OCI-M2 (cell line): Measurements from ENCODE around the gene BATF.
"Not testable (repeated sequence)": the region's sequence is repeated elsewhere in the genome, so short reads cannot be mapped to it uniquely, and the experiment has no call there.

Source experiments
- DNase-seq: peaks from one replicate; lab custom pipeline; 2025; ENCODE audit not compliant: unreplicated experiment; lab: John Stamatoyannopoulos, UW

Gene BATF, protein sequence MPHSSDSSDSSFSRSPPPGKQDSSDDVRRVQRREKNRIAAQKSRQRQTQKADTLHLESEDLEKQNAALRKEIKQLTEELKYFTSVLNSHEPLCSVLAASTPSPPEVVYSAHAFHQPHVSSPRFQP

DNA sequence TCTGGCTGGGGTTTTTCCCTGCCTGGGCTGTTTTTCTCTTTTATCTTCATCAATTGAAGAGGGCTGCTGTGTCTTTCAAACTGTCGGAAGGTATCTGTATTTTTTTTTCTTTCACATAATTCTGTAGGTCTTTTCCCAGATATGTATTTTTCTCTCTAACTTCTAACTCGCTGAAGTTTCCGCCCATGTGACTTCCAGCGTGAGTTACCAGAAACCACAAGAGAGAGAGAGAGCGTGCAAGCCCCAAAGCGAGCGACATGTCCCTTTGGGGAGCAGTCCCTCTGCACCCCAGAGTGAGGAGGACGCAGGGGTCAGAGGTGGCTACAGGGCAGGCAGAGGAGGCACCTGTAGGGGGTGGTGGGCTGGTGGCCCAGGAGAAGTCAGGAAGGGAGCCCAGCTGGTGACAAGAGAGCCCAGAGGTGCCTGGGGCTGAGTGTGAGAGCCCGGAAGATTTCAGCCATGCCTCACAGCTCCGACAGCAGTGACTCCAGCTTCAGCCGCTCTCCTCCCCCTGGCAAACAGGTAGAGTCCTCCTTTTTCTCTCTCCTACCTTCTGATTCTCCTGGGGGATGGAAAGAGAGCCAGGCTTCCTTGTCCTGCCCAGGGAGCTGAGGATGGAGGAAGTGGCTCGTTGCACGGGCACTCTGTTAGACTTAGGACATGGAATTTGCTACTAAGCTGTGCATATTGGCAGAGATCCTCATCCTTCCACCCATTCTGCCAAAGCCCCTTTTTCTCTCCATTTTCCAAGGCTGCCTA, at the start of gene BATF:
TSS of gene BATF (plus strand) at position 246 of the 759 bp plus-strand sequence. CDS start at position 460, 214 bp downstream.
- no peak for DNase-seq

- DNase-seq: not testable (repeated sequence)
Measured at GRCh38 chr14:75474127-75474526, 48.1 kb upstream of the BATF start.

GRCh38 chr14:75476274-75476995, 45.8 kb upstream of the BATF start:
- no peak for DNase-seq

DNA sequence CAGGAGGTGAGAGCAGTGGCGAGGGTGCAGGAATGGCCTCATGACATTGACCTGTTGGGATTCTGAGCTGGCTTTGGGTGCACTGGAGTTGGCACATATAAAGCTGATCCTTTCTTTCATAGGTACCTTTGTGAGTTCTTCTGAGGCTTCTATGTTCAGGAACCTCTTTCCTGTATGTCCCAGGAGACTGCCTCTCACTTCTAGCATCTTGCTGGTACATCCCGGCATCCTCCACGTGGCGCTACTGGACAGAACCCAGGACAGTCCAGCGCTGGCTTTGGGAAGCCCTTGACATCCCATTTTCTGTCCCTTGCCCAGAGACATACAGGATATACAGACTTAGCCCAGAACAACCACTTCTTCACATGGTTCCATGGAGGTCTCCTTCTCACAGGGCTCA, 44.4 kb upstream of the BATF start:
- no peak for DNase-seq

GRCh38 chr14:75479770-75480600, 42.3 kb upstream of the BATF start:
- no peak for DNase-seq

- no peak for DNase-seq
Measured at GRCh38 chr14:75482366-75482765, 39.9 kb upstream of the BATF start.

DNA sequence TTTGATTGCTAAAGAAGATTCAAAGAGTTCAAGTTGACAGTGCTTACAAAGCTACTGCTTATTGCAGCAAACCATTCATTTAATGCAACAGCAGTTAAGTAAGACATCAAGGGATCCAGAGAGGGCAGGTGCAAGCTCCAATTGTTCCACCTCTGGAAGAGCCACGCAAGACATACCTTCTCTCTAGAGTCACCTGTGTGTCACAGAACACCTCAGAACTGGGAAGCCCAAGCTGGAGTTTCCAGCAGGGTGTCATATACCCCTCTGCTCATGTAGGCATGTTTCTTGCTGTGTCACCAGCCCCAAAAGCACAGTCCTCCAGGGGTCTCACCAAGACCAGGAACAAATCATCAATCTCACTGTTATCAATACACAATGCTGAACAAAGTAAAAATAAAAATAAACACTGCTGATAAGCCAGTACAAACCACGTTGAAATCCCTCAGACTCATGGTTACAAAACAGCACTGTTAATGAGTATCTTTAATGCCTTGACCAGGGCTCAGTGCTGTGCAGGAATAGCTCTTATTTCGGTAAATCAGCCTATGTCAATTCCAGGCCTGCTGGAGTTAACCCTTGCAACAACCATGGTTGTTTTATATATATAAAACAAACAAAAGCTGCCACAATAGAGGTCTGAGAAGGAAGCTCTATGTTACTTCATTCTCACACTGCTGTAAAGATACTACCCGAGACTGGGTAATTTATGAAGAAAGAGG, 37.4 kb upstream of the BATF start:
- no peak for DNase-seq

GRCh38 chr14:75486318-75486717, 36.0 kb upstream of the BATF start:
- DNase-seq: no peak

DNA sequence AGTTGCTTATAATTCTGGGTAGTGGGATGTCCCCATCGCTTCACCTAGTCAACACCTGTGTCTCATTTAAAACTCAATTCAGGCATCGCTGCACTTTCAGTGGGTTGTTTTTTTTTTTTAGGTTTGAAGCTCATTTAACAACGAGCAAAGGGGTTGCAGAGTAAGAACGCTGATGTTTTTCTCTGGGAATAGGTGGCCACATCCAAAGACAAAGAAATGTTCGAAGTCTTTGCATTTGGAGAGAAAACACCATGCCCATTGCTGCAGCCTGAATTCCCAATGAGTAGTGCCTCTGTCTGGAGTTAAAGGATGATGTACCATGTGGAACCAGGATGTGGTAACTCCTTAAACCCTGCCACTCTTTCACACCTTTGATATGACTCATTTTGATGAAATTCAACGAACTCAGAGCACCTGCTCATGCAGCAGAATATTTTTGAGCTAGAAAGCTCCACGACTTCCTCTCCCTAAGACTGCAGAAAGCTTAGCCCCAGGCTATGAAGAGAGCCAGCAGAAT, 35.1 kb upstream of the BATF start:
- no peak for DNase-seq

DNA sequence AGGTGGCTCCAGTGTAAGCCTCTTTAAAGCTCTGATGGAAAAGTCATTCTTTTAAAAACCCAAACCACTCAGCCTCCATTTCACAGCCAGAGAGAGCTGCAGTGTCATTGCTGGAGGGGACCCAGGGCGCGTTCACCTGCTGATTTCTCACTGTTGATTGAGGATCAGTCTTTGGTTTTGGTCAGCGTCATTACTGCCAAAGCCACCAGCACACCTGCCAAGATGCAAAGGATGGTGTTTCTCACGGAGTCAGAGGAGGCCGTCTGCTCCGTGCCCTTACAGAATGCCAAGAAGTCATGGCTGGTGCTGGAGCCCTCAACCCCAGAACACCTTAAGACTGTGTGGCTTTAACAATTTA, 32.8 kb upstream of the BATF start:
- DNase-seq: no peak

- DNase-seq: no peak
Measured at GRCh38 chr14:75491376-75491978, 30.8 kb upstream of the BATF start.

DNA sequence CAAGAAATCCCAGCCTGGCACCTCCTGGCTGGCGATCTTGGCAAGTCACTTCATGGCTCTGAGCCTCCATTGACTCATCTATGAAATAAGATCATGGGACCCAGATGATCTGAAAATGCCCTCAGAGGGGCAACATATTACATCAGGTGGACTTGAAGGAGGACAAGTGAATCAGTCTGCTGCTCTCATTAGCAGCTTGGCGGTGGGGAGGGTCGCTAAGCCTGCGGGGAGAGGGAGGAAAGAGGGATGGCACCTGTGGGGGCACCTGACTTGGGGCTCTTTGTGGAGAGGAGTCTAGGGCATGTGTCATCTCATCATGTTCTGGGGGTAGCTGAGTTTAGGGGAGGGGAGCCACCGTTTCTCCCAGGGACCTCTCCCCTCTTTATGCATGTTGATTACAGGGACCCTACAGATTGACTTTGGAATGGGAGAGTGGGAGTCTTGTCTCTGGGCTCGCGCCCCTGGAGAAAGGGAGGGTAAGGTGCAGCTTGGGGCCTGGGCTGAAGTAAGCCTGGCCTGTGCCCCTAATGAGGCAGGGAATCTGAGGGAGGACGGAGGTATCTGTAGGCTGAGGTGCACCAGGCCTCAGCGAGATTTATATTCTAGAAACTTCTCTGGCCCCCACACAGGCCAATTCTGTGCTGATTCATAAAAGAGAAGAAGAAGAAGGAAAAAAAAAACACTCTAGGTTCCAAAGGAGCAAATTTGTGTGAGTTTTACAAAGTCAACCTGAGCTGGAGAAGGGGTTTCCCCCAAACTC, 29.3 kb upstream of the BATF start:
- no peak for DNase-seq

- no peak for DNase-seq
Measured at GRCh38 chr14:75493592-75494087, 28.6 kb upstream of the BATF start.

GRCh38 chr14:75494896-75495295, 27.4 kb upstream of the BATF start:
- no peak for DNase-seq

DNA sequence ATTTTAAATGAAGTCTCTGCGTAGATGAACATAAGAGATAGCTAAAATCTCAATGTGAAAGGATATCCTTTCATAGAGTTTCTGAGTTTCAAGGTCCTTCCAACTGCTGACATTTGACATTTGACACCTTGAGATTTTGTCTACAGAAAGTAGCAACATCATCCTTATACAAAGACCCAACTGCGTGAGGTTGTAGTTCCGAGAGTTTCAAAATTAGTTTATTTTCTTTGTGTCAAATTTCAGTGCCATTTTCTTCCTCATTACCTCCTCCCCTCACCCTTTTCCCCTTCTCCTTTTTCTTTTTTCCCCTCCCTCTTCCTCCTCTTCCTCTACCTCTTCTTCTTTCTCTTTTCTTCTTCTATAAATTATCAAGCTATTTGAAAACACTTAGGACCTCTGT, 26.9 kb upstream of the BATF start:
- no peak for DNase-seq

DNA sequence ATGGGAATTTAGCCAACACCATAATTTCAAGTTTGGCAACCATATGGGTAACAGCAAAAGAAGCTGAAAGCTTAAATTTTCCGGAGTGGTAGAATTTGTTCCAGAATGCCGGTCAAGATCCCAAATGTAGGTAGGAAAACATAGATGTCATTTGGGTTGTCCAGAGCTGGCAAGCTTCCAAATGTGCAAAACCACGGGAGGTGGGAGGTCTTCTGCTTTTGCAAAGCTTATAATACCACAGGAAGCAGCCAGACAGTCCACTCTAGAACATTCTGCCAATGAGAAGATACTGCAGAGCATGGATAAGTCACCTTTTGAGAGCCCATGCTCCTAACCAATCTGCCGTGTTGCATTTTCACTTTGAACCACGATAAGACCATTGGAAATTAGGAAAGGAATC, 26.4 kb upstream of the BATF start:
- DNase-seq: no peak

DNA sequence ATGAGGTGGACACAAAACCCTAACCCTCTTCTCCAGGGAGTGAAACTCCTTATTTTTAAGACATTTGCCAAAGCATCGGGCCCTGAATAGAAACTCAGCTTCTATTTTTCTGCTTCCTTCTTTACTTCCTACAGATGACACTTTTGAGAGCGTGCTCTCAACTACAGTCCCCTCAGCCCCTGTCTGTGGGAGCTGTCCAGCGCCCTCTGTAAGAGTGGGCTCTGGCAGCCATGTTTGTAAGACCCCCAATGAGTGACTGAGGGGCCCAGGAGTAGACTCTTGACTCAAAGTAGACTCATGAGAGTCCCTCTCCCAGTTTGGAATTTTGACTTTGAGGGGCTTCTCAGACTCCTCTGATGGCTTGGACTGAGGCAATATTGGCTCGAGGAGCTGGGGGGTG, 25.5 kb upstream of the BATF start:
- no peak for DNase-seq

DNA sequence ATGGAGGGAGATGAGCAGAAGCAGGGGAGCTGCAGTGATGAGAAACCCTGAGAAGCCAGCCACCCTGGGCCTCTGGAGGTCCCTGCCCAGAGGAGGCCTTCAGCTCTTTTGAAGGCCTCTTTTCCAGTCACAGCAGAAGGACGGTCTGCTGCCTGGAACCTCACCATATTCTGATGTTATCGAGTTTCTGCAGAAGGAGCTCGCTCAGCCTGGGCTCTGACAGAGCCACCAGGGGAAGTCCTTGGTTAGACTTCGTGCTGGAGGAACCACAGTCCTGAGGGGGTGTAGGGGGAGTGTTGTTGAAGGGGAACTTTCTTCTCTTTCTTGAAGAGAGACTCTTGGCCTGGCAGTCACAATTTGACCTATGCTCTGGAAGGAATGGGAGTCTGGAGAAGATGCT, 25.1 kb upstream of the BATF start:
- no peak for DNase-seq

DNA sequence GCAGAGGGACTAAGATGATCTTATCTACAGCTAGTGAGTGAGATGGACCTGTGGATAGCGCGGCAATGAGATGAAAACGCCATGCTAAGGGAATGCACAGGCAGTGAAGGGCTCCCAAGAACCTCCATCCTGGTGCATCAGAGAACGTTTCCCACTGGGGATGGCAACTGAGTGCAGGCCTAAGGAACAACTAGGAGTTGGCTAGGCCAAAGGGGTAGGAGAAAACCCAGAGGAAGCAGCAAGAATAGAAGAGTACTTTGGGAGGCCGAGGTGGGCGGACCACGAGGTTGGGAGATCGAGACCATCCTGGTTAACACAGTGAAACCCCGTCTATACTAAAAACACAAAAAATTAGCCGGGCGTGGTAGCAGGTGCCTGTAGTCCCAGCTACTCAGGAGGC, 24.6 kb upstream of the BATF start:
- no peak for DNase-seq
